Lung (tissue), 12 donors: ENCODE data around the gene TOLLIP. TPM values are rescaled to one million over a fixed set of nuclear protein-coding genes. Genes with fewer than 3 reads are reported as not detected.

Experiments
- ATAC-seq: fragments of 200-7000 bp; cut with Tn5 transposase; one replicate; pipeline ENCODE4 v1.9.1; 2020; ENCODE audit warnings: moderate number of reproducible peaks; ENCODE audit not compliant: insufficient read depth, low FRiP score
- DNase-seq, 3 donors: peaks; one replicate each; pipeline ENCODE4 v3.0.0-alpha.2; 2013 to 2017
- H3K27ac ChIP-seq, 2 donors: one replicate each; pipeline ENCODE4 v1.5.1; 2013; ENCODE audit warnings: mild to moderate bottlenecking in 2 of 2, moderate library complexity in 2 of 2, control low read depth in 1 of 2, inconsistent platforms in 1 of 2, low read depth in 1 of 2, low read length in 1 of 2
- H3K27me3 ChIP-seq, 3 donors: one replicate each; pipeline ENCODE4 v1.5.1; 2013; ENCODE audit warnings: low read length in 2 of 3; ENCODE audit not compliant: control insufficient read depth in 3 of 3, insufficient read depth in 3 of 3
- H3K36me3 ChIP-seq, 4 donors: one replicate each; pipeline ENCODE4 v1.5.1; 2013; ENCODE audit warnings: low read length in 4 of 4, mild to moderate bottlenecking in 1 of 4, moderate library complexity in 1 of 4; ENCODE audit not compliant: control insufficient read depth in 4 of 4, insufficient read depth in 4 of 4
- H3K4me1 ChIP-seq, 5 donors: one replicate each; pipeline ENCODE4 v1.5.1; 2013; ENCODE audit warnings: low read length in 5 of 5, mild to moderate bottlenecking in 2 of 5, moderate library complexity in 1 of 5; ENCODE audit not compliant: control insufficient read depth in 5 of 5, insufficient read depth in 5 of 5
- H3K4me3 ChIP-seq: one replicate; pipeline ENCODE4 v1.5.1; 2013; ENCODE audit warnings: mild to moderate bottlenecking, control low read depth, moderate library complexity
- H3K9ac ChIP-seq, 2 donors: one replicate each; pipeline ENCODE4 v1.5.1; 2013; ENCODE audit warnings: low read length in 2 of 2, control low read depth in 1 of 2; ENCODE audit not compliant: insufficient read depth in 1 of 2
- H3K9me3 ChIP-seq, 4 donors: one replicate each; pipeline ENCODE4 v1.5.1; 2013; ENCODE audit warnings: low read length in 3 of 4, mild to moderate bottlenecking in 1 of 4, moderate library complexity in 1 of 4; ENCODE audit not compliant: control insufficient read depth in 4 of 4, insufficient read depth in 3 of 4
- CTCF ChIP-seq: IDR thresholded peaks from 2 replicates; pipeline ENCODE4 v1.5.1; 2012; ENCODE audit warnings: mild to moderate bottlenecking; ENCODE audit errors: control extremely low read depth, extremely low read depth
- WGBS, 2 donors: extraction: QIAGEN DNeasy Blood & Tissue Kit; methylation state at CpG; one replicate each; pipeline ENCODE4 v1.1.7; 2013; 5-methylcytosine and 5-hydroxymethylcytosine counted together
- polyA plus RNA-seq, 2 donors: library from polyadenylated mRNA; stranded (reverse); fragments of 200-250 nt; gene quantifications; one replicate each; pipeline ENCODE4 v1.2.1, GENCODE V29; 2013
- total RNA-seq, 2 donors: library from RNA; depleted of rRNA in 1 of 2; stranded (reverse); fragments of >200 nt in 1 of 2; gene quantifications; one replicate each; pipeline ENCODE4 v1.2.1, GENCODE V29; 2014 to 2021
- donor health status: control.
- donor health status: control.
- donor health status: Bipolar disorder and iron deficiency.
- donor health status: healthy.
- donor health status: DM: yes; HTN: yes; CAD: no.

Gene TOLLIP
- total and polyA plus RNA-seq, 4 donors, result 26.9 to 79.4 (median 43.4) TPM

GRCh38 chr11:1302461-1303125, 6.8 kb downstream of the TOLLIP start:
- ATAC-seq, result no peak
- no peak for TF ChIP-seq CTCF
- Histone ChIP-seq H3K4me3 (no peak overlapping the region), H3K27me3 (no peaks in the 10 kb centered on the region), H3K9me3 (no peaks in the 10 kb centered on the region), H3K27ac (peak overlapping the region in 1 of 2 donors; percentile 55), H3K4me1 (peaks cover 2 to 64% (median 28%) of the 10 kb centered on the region in 5 donors), H3K36me3 (peaks cover 0 to 14% (median 5%) of the 10 kb centered on the region in 4 donors), H3K9ac (no peak overlapping the region)
- DNase-seq, result peak; percentile 19 to 42 (median 26)
- WGBS, 2 donors, result 48 to 65% methylated on average over 17 of the region's 17 CpGs

GRCh38 chr11:1302041-1302460, 7.4 kb downstream of the TOLLIP start:
- no peak for TF ChIP-seq CTCF
- Histone ChIP-seq H3K27me3 (no peaks in the 10 kb centered on the region), H3K9ac (no peak overlapping the region), H3K4me3 (no peak overlapping the region), H3K4me1 (peaks cover 2 to 64% (median 28%) of the 10 kb centered on the region in 5 donors), H3K36me3 (peaks cover 0 to 19% (median 5%) of the 10 kb centered on the region in 4 donors), H3K9me3 (no peaks in the 10 kb centered on the region), H3K27ac (peak overlapping the region in 1 of 2 donors; percentile 21)
- DNase-seq, result peak in 1 of 3 donors; percentile 7
- ATAC-seq, result no peak
- 87 to 88% methylated on average over 13 of the region's 13 CpGs for WGBS, 2 donors

- H3K27ac ChIP-seq, result no peak overlapping the region
- no peak overlapping the region for H3K4me3 ChIP-seq
- H3K4me1 ChIP-seq, result peaks cover 2 to 60% (median 28%) of the 10 kb centered on the region in 5 donors
- DNase-seq (peak in 1 of 3 donors; percentile 7), ATAC-seq (no peak)
- H3K9ac ChIP-seq, result no peak overlapping the region
- no peaks in the 10 kb centered on the region for H3K9me3 ChIP-seq
- H3K36me3 ChIP-seq, result peaks cover 0 to 20% (median 5%) of the 10 kb centered on the region in 4 donors
- no peaks in the 10 kb centered on the region for H3K27me3 ChIP-seq
- no peak for TF ChIP-seq CTCF
- WGBS, 2 donors, result 82 to 88% methylated on average over 22 of the region's 22 CpGs
Observed at GRCh38 chr11:1301220-1302000, 8.0 kb downstream of the TOLLIP start.
